Neural cell (in vitro differentiated cells): ENCODE data around the gene TPPP. TPM values are rescaled to one million over a fixed set of nuclear protein-coding genes. Genes with fewer than 3 reads are reported as not detected.

Experiments
- H2AFZ ChIP-seq: fragments of 200-600, 300-800 bp; sonication (generic), shearing (Covaris generic); 2 replicates; pipeline ENCODE4 v1.6.0; 2014; ENCODE audit warnings: low read depth, mild to moderate bottlenecking, antibody characterized with exemption, low read length, moderate library complexity
- H3F3A ChIP-seq: fragments of 200-600 bp; shearing (Covaris generic); 2 replicates; pipeline ENCODE4 v1.6.1; 2016; ENCODE audit warnings: mild to moderate bottlenecking, moderate library complexity, mixed read lengths, antibody characterized with exemption, low read length; ENCODE audit not compliant: insufficient read depth, poor library complexity, severe bottlenecking
- H3K27ac ChIP-seq: fragments of 200-600, 300-800 bp; sonication (generic), shearing (Covaris generic); 2 replicates; pipeline ENCODE4 v1.5.1; 2014; ENCODE audit warnings: mild to moderate bottlenecking, low read length, moderate library complexity
- H3K27me3 ChIP-seq: fragments of 300-800, 200-600 bp; sonication (generic), shearing (Covaris generic); 2 replicates; pipeline ENCODE4 v1.6.0; 2014; ENCODE audit warnings: mild to moderate bottlenecking, low read depth, low read length, moderate library complexity; ENCODE audit not compliant: insufficient read depth
- H3K36me3 ChIP-seq: fragments of 300-800, 200-600 bp; sonication (generic), shearing (Covaris generic); 2 replicates; pipeline ENCODE4 v1.5.1; 2014; ENCODE audit warnings: mild to moderate bottlenecking, antibody characterized with exemption, low read length, moderate library complexity; ENCODE audit not compliant: insufficient read depth
- H3K4me2 ChIP-seq: fragments of 300-800, 200-600 bp; sonication (generic), shearing (Covaris generic); 2 replicates; pipeline ENCODE4 v1.6.0; 2014; ENCODE audit warnings: mild to moderate bottlenecking, low read length
- H3K4me3 ChIP-seq: fragments of 300-800, 200-600 bp; sonication (generic), shearing (Covaris generic); 2 replicates; pipeline ENCODE4 v1.5.1; 2014; ENCODE audit warnings: mild to moderate bottlenecking, low read length, moderate library complexity
- H3K79me2 ChIP-seq: fragments of 200-600 bp; shearing (Covaris generic); replicated peaks from 2 replicates; pipeline ENCODE4 v1.6.0; 2014; ENCODE audit warnings: mild to moderate bottlenecking, low read length, moderate library complexity; ENCODE audit not compliant: insufficient read depth
- H3K9ac ChIP-seq: fragments of 300-800, 200-600 bp; sonication (generic), shearing (Covaris generic); 2 replicates; pipeline ENCODE4 v1.6.1; 2016; ENCODE audit warnings: mild to moderate bottlenecking, low read length, mixed read lengths
- H3K9me2 ChIP-seq: fragments of 200-600 bp; shearing (Covaris generic); 2 replicates; pipeline ENCODE4 v1.6.1; 2016; ENCODE audit warnings: mild to moderate bottlenecking, low read length, mixed read lengths; ENCODE audit not compliant: insufficient read depth
- H3K9me3 ChIP-seq: fragments of 200-600, 300-800 bp; sonication (generic), shearing (Covaris generic); 2 replicates; pipeline ENCODE4 v1.6.1; 2016; ENCODE audit warnings: mild to moderate bottlenecking, mixed run types, low read length, moderate library complexity, mixed read lengths
- H4K20me1 ChIP-seq: fragments of 200-600 bp; shearing (Covaris generic); 2 replicates; pipeline ENCODE4 v1.6.1; 2016; ENCODE audit warnings: mild to moderate bottlenecking, mixed run types; ENCODE audit not compliant: insufficient read depth
- CTCF ChIP-seq: fragments of 450-650 bp; IDR thresholded peaks from 2 replicates; pipeline ENCODE4 v1.5.1; 2014; ENCODE audit warnings: antibody characterized with exemption, mild to moderate bottlenecking, moderate library complexity; ENCODE audit not compliant: poor library complexity, severe bottlenecking
- EP300 ChIP-seq: fragments of 450-650 bp; conservative IDR thresholded peaks from 2 replicates; pipeline ENCODE4 v1.6.1; 2014; ENCODE audit warnings: antibody characterized with exemption, mild to moderate bottlenecking, moderate library complexity; ENCODE audit not compliant: poor library complexity, severe bottlenecking
- EZH2 ChIP-seq: fragments of 200-600, 300-800 bp; shearing (Covaris generic), sonication (generic); IDR thresholded peaks from 2 replicates; pipeline ENCODE4 v1.6.1; 2014; ENCODE audit warnings: antibody characterized with exemption, low read length, borderline replicate concordance, mild to moderate bottlenecking; ENCODE audit not compliant: insufficient read depth, poor library complexity, severe bottlenecking
- MXI1 ChIP-seq: fragments of 450-650 bp; conservative IDR thresholded peaks from 2 replicates; pipeline ENCODE4 v1.6.1; 2014; ENCODE audit warnings: antibody characterized with exemption, mild to moderate bottlenecking; ENCODE audit not compliant: poor library complexity, severe bottlenecking
- POLR2AphosphoS5 ChIP-seq: IDR thresholded peaks from 2 replicates; pipeline ENCODE4 v1.6.1; 2012
- RAD21 ChIP-seq: fragments of 450-650 bp; conservative IDR thresholded peaks from 2 replicates; pipeline ENCODE4 v1.6.1; 2014; ENCODE audit warnings: antibody characterized with exemption, mild to moderate bottlenecking, moderate library complexity
- REST ChIP-seq: IDR thresholded peaks from 2 replicates; pipeline ENCODE4 v1.6.1; 2012; ENCODE audit warnings: borderline replicate concordance
- SMC3 ChIP-seq: fragments of 450-650 bp; conservative IDR thresholded peaks from 2 replicates; pipeline ENCODE4 v1.6.1; 2014; ENCODE audit warnings: antibody characterized with exemption, mild to moderate bottlenecking, moderate library complexity; ENCODE audit not compliant: poor library complexity
- TAF1 ChIP-seq: IDR thresholded peaks from 2 replicates; pipeline ENCODE4 v1.6.1; 2012; ENCODE audit warnings: low read depth
- polyA plus RNA-seq: library from polyadenylated mRNA; depleted of rRNA; stranded (reverse); fragments of >200 nt; gene quantifications from 2 replicates; pipeline ENCODE4 v1.2.3, GENCODE V29; 2014

TPPP gene
- polyA plus RNA-seq, 1 donor from 2014 or later = 9.9 TPM

GRCh38 chr5:655406-655805, 37.7 kb downstream of the TPPP start:
- no peaks in the 10 kb centered on the region for H3K9me2 ChIP-seq
- no peaks in the 10 kb centered on the region for H3K79me2 ChIP-seq
- no peak for TF ChIP-seq EP300
- H4K20me1 ChIP-seq = no peaks in the 10 kb centered on the region
- no peaks in the 10 kb centered on the region for H3F3A ChIP-seq
- no peak overlapping the region for H3K9ac ChIP-seq
- no peak overlapping the region for H3K27ac ChIP-seq
- no peak overlapping the region for H3K4me3 ChIP-seq
- H2AFZ ChIP-seq = no peak overlapping the region
- H3K27me3 ChIP-seq = no peaks in the 10 kb centered on the region
- peaks cover 10% of the 10 kb centered on the region for H3K9me3 ChIP-seq
- H3K36me3 ChIP-seq = peaks cover 13% of the 10 kb centered on the region
- H3K4me2 ChIP-seq = no peak overlapping the region

GRCh38 chr5:654071-654778, 38.9 kb downstream of the TPPP start:
- no peaks in the 10 kb centered on the region for H3K79me2 ChIP-seq
- no peak overlapping the region for H3K27ac ChIP-seq
- peaks cover 10% of the 10 kb centered on the region for H3K9me3 ChIP-seq
- H2AFZ ChIP-seq = no peak overlapping the region
- TF ChIP-seq EZH2 (no peak), POLR2AphosphoS5 (no peak), CTCF (no peak), SMC3 (no peak), MXI1 (no peak), REST (no peak), RAD21 (no peak), TAF1 (no peak), EP300 (no peak)
- no peak overlapping the region for H3K4me3 ChIP-seq
- no peaks in the 10 kb centered on the region for H3K9me2 ChIP-seq
- H3F3A ChIP-seq = no peaks in the 10 kb centered on the region
- H3K27me3 ChIP-seq = no peaks in the 10 kb centered on the region
- no peak overlapping the region for H3K9ac ChIP-seq
- H4K20me1 ChIP-seq = no peaks in the 10 kb centered on the region
- H3K36me3 ChIP-seq = peaks cover 8% of the 10 kb centered on the region
- no peak overlapping the region for H3K4me2 ChIP-seq
